ENCODE results near the gene PDPR. TPM values are rescaled to one million over a fixed set of nuclear protein-coding genes. Genes with fewer than 3 reads are reported as not detected.
"Not testable (repeated sequence)": the region's sequence is repeated elsewhere in the genome, so short reads cannot be mapped to it uniquely, and the experiment has no call there.

PDPR gene
- total and polyA plus RNA-seq, 4 donors: 2.2 to 13.5 (median 6.5) TPM

- H3K27ac ChIP-seq (ENCODE audit: low read depth in 1 of 2, low read length in 2 of 2); DNase-seq (ENCODE audit: low spot score); H3K4me1 ChIP-seq (ENCODE audit: control insufficient read depth in 4 of 4, insufficient read depth in 4 of 4, low read length in 3 of 4); H3K4me3 ChIP-seq (ENCODE audit: low read depth in 1 of 3, low read length in 3 of 3); H3K27me3 ChIP-seq (ENCODE audit: control insufficient read depth in 4 of 4, insufficient read depth in 4 of 4, low read length in 3 of 4); H3K9me3 ChIP-seq (ENCODE audit: control insufficient read depth in 4 of 4, low read length in 3 of 4); H3K9ac ChIP-seq (ENCODE audit: low read depth in 1 of 2, low read length in 2 of 2): not testable (repeated sequence)
- peaks cover 2 to 40% (median 25%) of the 10 kb centered on the region in 4 donors for H3K36me3 ChIP-seq (ENCODE audit: control insufficient read depth in 4 of 4, insufficient read depth in 3 of 4, low read depth in 1 of 4, low read length in 3 of 4)
- 95% methylated on average over 14 of the region's 14 CpGs for WGBS
Observed at GRCh38 chr16:70123822-70124221, 9.7 kb downstream of the PDPR start.

GRCh38 chr16:70126226-70126625 lies 12.1 kb downstream of the PDPR start:
- not testable (repeated sequence) for DNase-seq (ENCODE audit: low spot score); H3K4me3 ChIP-seq (ENCODE audit: low read depth in 1 of 3, low read length in 3 of 3); H3K9me3 ChIP-seq (ENCODE audit: control insufficient read depth in 4 of 4, low read length in 3 of 4); H3K27ac ChIP-seq (ENCODE audit: low read depth in 1 of 2, low read length in 2 of 2); H3K4me1 ChIP-seq (ENCODE audit: control insufficient read depth in 4 of 4, insufficient read depth in 4 of 4, low read length in 3 of 4); H3K9ac ChIP-seq (ENCODE audit: low read depth in 1 of 2, low read length in 2 of 2); H3K27me3 ChIP-seq (ENCODE audit: control insufficient read depth in 4 of 4, insufficient read depth in 4 of 4, low read length in 3 of 4)
- WGBS: 97% methylated on average over 11 of the region's 11 CpGs
- peaks cover 2 to 58% (median 37%) of the 10 kb centered on the region in 4 donors for H3K36me3 ChIP-seq (ENCODE audit: control insufficient read depth in 4 of 4, insufficient read depth in 3 of 4, low read depth in 1 of 4, low read length in 3 of 4)

GRCh38 chr16:70127706-70128105 lies 13.6 kb downstream of the PDPR start:
- H3K9me3 ChIP-seq (ENCODE audit: control insufficient read depth in 4 of 4, low read length in 3 of 4): not testable (repeated sequence)

GRCh38 chr16:70128844-70129243 lies 14.7 kb downstream of the PDPR start:
- H3K9ac ChIP-seq (ENCODE audit: low read depth in 1 of 2, low read length in 2 of 2); DNase-seq (ENCODE audit: low spot score); H3K27ac ChIP-seq (ENCODE audit: low read depth in 1 of 2, low read length in 2 of 2); H3K9me3 ChIP-seq (ENCODE audit: control insufficient read depth in 4 of 4, low read length in 3 of 4); H3K4me3 ChIP-seq (ENCODE audit: low read depth in 1 of 3, low read length in 3 of 3); H3K4me1 ChIP-seq (ENCODE audit: control insufficient read depth in 4 of 4, insufficient read depth in 4 of 4, low read length in 3 of 4); H3K27me3 ChIP-seq (ENCODE audit: control insufficient read depth in 4 of 4, insufficient read depth in 4 of 4, low read length in 3 of 4): not testable (repeated sequence)
- WGBS: 97% methylated on average over 6 of the region's 10 CpGs
- H3K36me3 ChIP-seq (ENCODE audit: control insufficient read depth in 4 of 4, insufficient read depth in 3 of 4, low read depth in 1 of 4, low read length in 3 of 4): peaks cover 2 to 56% (median 37%) of the 10 kb centered on the region in 4 donors

More at GRCh38 chr16:70127706-70128105, 13.6 kb downstream of the PDPR start:
- WGBS: 92% methylated on average over 5 of the region's 5 CpGs
- not testable (repeated sequence) for H3K27me3 ChIP-seq (ENCODE audit: control insufficient read depth in 4 of 4, insufficient read depth in 4 of 4, low read length in 3 of 4); H3K4me3 ChIP-seq (ENCODE audit: low read depth in 1 of 3, low read length in 3 of 3); H3K4me1 ChIP-seq (ENCODE audit: control insufficient read depth in 4 of 4, insufficient read depth in 4 of 4, low read length in 3 of 4); H3K27ac ChIP-seq (ENCODE audit: low read depth in 1 of 2, low read length in 2 of 2); DNase-seq (ENCODE audit: low spot score); H3K9ac ChIP-seq (ENCODE audit: low read depth in 1 of 2, low read length in 2 of 2)
- H3K36me3 ChIP-seq (ENCODE audit: control insufficient read depth in 4 of 4, insufficient read depth in 3 of 4, low read depth in 1 of 4, low read length in 3 of 4): peaks cover 2 to 60% (median 38%) of the 10 kb centered on the region in 4 donors

- H3K27me3 ChIP-seq (ENCODE audit: control insufficient read depth in 4 of 4, insufficient read depth in 4 of 4, low read length in 3 of 4); H3K4me3 ChIP-seq (ENCODE audit: low read depth in 1 of 3, low read length in 3 of 3); H3K27ac ChIP-seq (ENCODE audit: low read depth in 1 of 2, low read length in 2 of 2); H3K9me3 ChIP-seq (ENCODE audit: control insufficient read depth in 4 of 4, low read length in 3 of 4); DNase-seq (ENCODE audit: low spot score); H3K4me1 ChIP-seq (ENCODE audit: control insufficient read depth in 4 of 4, insufficient read depth in 4 of 4, low read length in 3 of 4); H3K9ac ChIP-seq (ENCODE audit: low read depth in 1 of 2, low read length in 2 of 2): not testable (repeated sequence)
- H3K36me3 ChIP-seq (ENCODE audit: control insufficient read depth in 4 of 4, insufficient read depth in 3 of 4, low read depth in 1 of 4, low read length in 3 of 4): peaks cover 6 to 59% (median 21%) of the 10 kb centered on the region in 4 donors
- 97% methylated on average over 8 of the region's 8 CpGs for WGBS
Observed at GRCh38 chr16:70135796-70136195, 21.7 kb downstream of the PDPR start.

- not testable (repeated sequence) for DNase-seq (ENCODE audit: low spot score); H3K27ac ChIP-seq (ENCODE audit: low read depth in 1 of 2, low read length in 2 of 2); H3K9me3 ChIP-seq (ENCODE audit: control insufficient read depth in 4 of 4, low read length in 3 of 4); H3K4me3 ChIP-seq (ENCODE audit: low read depth in 1 of 3, low read length in 3 of 3); H3K27me3 ChIP-seq (ENCODE audit: control insufficient read depth in 4 of 4, insufficient read depth in 4 of 4, low read length in 3 of 4); H3K4me1 ChIP-seq (ENCODE audit: control insufficient read depth in 4 of 4, insufficient read depth in 4 of 4, low read length in 3 of 4); H3K9ac ChIP-seq (ENCODE audit: low read depth in 1 of 2, low read length in 2 of 2)
- 55% methylated on average over 2 of the region's 2 CpGs for WGBS
- H3K36me3 ChIP-seq (ENCODE audit: control insufficient read depth in 4 of 4, insufficient read depth in 3 of 4, low read depth in 1 of 4, low read length in 3 of 4): peaks cover 6 to 61% (median 21%) of the 10 kb centered on the region in 4 donors
Observed at GRCh38 chr16:70136595-70136994, 22.5 kb downstream of the PDPR start.

- H3K9me3 ChIP-seq (ENCODE audit: control insufficient read depth in 4 of 4, low read length in 3 of 4); H3K4me3 ChIP-seq (ENCODE audit: low read depth in 1 of 3, low read length in 3 of 3); H3K27me3 ChIP-seq (ENCODE audit: control insufficient read depth in 4 of 4, insufficient read depth in 4 of 4, low read length in 3 of 4); DNase-seq (ENCODE audit: low spot score); H3K4me1 ChIP-seq (ENCODE audit: control insufficient read depth in 4 of 4, insufficient read depth in 4 of 4, low read length in 3 of 4); H3K9ac ChIP-seq (ENCODE audit: low read depth in 1 of 2, low read length in 2 of 2); H3K27ac ChIP-seq (ENCODE audit: low read depth in 1 of 2, low read length in 2 of 2): not testable (repeated sequence)
- 96% methylated on average over 10 of the region's 10 CpGs for WGBS
- H3K36me3 ChIP-seq (ENCODE audit: control insufficient read depth in 4 of 4, insufficient read depth in 3 of 4, low read depth in 1 of 4, low read length in 3 of 4): peaks cover 0 to 59% (median 20%) of the 10 kb centered on the region in 4 donors
Observed at GRCh38 chr16:70142739-70143138, 28.6 kb downstream of the PDPR start.

GRCh38 chr16:70143231-70143895 lies 29.2 kb downstream of the PDPR start:
- DNase-seq (ENCODE audit: low spot score); H3K27ac ChIP-seq (ENCODE audit: low read depth in 1 of 2, low read length in 2 of 2); H3K4me3 ChIP-seq (ENCODE audit: low read depth in 1 of 3, low read length in 3 of 3); H3K27me3 ChIP-seq (ENCODE audit: control insufficient read depth in 4 of 4, insufficient read depth in 4 of 4, low read length in 3 of 4); H3K9ac ChIP-seq (ENCODE audit: low read depth in 1 of 2, low read length in 2 of 2); H3K9me3 ChIP-seq (ENCODE audit: control insufficient read depth in 4 of 4, low read length in 3 of 4); H3K4me1 ChIP-seq (ENCODE audit: control insufficient read depth in 4 of 4, insufficient read depth in 4 of 4, low read length in 3 of 4): not testable (repeated sequence)
- 90% methylated on average over 9 of the region's 9 CpGs for WGBS
- H3K36me3 ChIP-seq (ENCODE audit: control insufficient read depth in 4 of 4, insufficient read depth in 3 of 4, low read depth in 1 of 4, low read length in 3 of 4): peaks cover 0 to 63% (median 25%) of the 10 kb centered on the region in 4 donors

Data from liver (tissue), 9 donors.